Transverse colon (tissue), 4 donors: ENCODE results near the gene PRSS56. TPM values are rescaled to one million over a fixed set of nuclear protein-coding genes. Genes with fewer than 3 reads are reported as not detected.

Experiments
- DNase-seq: peaks from one replicate; pipeline ENCODE4 v3.0.0-alpha.2; 2019
- H3K27ac ChIP-seq, 4 donors: fragments of 200-600 bp; sonication (generic); 2 replicates each; pipeline ENCODE4 v1.5.1; 2016 to 2018; ENCODE audit warnings: inconsistent platforms in 4 of 4
- H3K27me3 ChIP-seq: fragments of 200-600 bp; sonication (generic); 2 replicates; pipeline ENCODE4 v1.5.1; 2017; ENCODE audit warnings: inconsistent platforms
- H3K36me3 ChIP-seq, 4 donors: fragments of 200-600 bp; sonication (generic); 2 replicates each; pipeline ENCODE4 v1.5.1; 2017 to 2019; ENCODE audit warnings: inconsistent platforms in 4 of 4
- H3K4me1 ChIP-seq, 4 donors: fragments of 200-600 bp; sonication (generic); 2 replicates each; pipeline ENCODE4 v1.5.1; 2017 to 2020; ENCODE audit warnings: inconsistent platforms in 4 of 4
- H3K4me3 ChIP-seq, 4 donors: fragments of 200-600 bp; sonication (generic); 1 replicate in 1 of 4; 2 replicates in 3 of 4; pipeline versions ENCODE4 v1.5.1 to v1.6.1; 2017 to 2019; ENCODE audit warnings: inconsistent platforms in 4 of 4
- H3K9me3 ChIP-seq, 2 donors: fragments of 200-600 bp; sonication (generic); 2 replicates each; pipeline ENCODE4 v1.5.1; 2017 to 2019; ENCODE audit warnings: inconsistent platforms in 2 of 2
- EP300 ChIP-seq: sonication (generic); formaldehyde crosslinking; IDR thresholded peaks from one replicate; pipeline ENCODE4 v1.6.1; 2017; ENCODE audit warnings: antibody characterized with exemption, low read depth
- POLR2A ChIP-seq: fragments of 450-650 bp; IDR thresholded peaks from one replicate; pipeline ENCODE4 v1.6.1; 2016; ENCODE audit warnings: antibody characterized with exemption, mild to moderate bottlenecking, moderate library complexity
- POLR2AphosphoS5 ChIP-seq, 3 donors: sonication (generic); formaldehyde crosslinking; IDR thresholded peaks; one replicate each; pipeline ENCODE4 v1.6.1; 2016; ENCODE audit warnings: antibody characterized with exemption in 3 of 3
- WGBS, 2 donors: methylation state at CpG; one replicate each; pipeline ENCODE4 v1.1.5; 2018; ENCODE audit warnings: low coverage in 1 of 2; 5-methylcytosine and 5-hydroxymethylcytosine counted together
- in situ Hi-C, 4 donors: fragments of 200-750 bp; cut with MboI; loops; one replicate each; pipeline versions ENCODE4 v1.15.0 to v1.15.1; 2017; ENCODE audit warnings: low sequenced_read_pairs in 3 of 4, low pct_ligation_motif_present in 1 of 4, low pct_unique_long_range_greater_than_20kb in 1 of 4
- intact Hi-C: fragments of 100-400 bp; cut with DNase I; formaldehyde crosslinking; loops from one replicate; pipeline ENCODE4 v1.15.1; 2023; ENCODE audit warnings: low total_unique reads
- total RNA-seq, 4 donors: library from RNA; depleted of rRNA; stranded (reverse); fragments of >200 nt; gene quantifications; one replicate each; pipeline ENCODE4 v1.1.0, GENCODE V29; 2016
- TF ChIP-seq, protein P1 (sequence below), 5 experiments: fragments of 200-600 bp in 3 of 5; fragments of 450-650 bp in 2 of 5; sonication (generic) in 3 of 5; IDR thresholded peaks; 1 replicate in 2 of 5; 2 replicates in 3 of 5; pipeline ENCODE4 v1.5.1; 2016 to 2017; ENCODE audit warnings: antibody characterized with exemption in 5 of 5, inconsistent platforms in 3 of 5, mild to moderate bottlenecking in 2 of 5, moderate library complexity in 1 of 5

The PRSS56 gene
- total RNA-seq: not detected

DNA sequence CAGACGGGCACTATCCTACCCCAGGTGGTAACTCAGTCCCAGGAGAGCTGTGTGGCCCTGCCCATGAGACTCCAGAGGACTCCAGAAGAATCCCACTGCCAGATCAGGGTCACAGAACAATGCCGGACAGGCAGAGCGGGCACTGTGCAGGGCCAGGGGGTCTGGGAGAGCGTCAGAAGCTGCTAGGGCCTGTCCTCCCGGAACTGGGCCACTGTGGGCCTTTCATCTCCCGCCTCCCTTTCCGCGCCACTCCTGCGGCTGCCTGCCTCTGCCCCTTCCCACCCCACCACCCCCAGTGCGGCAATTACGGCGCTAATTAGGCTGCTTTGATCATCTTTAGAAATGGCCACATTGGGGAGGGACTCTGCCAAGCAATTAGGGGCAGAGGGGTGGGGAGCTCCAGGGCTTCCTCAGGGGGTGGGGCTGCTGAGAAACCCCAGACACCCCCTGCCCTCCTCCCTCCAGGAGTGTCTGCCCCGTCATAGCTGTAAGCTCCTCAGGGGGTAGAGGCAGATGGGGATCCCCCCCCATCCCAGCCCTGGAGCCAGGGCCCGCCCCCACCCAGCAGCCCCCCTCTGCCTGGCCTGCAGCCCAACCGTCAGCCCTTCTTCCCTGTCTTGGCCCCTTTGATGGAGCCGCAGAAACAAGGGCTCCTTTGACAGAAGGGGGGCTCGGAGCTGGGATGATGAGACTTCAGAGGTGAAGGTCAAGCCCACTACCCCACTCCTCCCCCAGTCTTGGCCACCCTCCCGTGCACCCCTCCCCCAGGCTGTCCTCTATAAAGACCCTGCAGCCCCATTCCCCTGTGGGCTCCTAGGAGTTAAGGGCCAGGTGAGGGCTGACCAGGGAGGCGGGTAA, at the start of gene PRSS56:
Gene PRSS56, plus strand, starts transcription at position 808 of the 858 bp plus-strand sequence. CDS start 211 bp downstream, outside the sequence.
- H3K27ac ChIP-seq: no peak within 1 kb of the TSS
- H3K27me3 ChIP-seq: peaks cover 59% of the 10 kb centered on the region
- in situ Hi-C loops: no loop called here
- 55% methylated on average over 18 of the region's 19 CpGs; no CpG with 5 or more reads in 1 of the 2 donors for WGBS, 2 donors
- no peak within 1 kb of the TSS for H3K4me3 ChIP-seq
- H3K36me3 ChIP-seq: no peaks in the 10 kb centered on the region
- TF ChIP-seq EP300 (no peak), POLR2AphosphoS5 (IDR thresholded peaks at IDR 0.05) (no peak), POLR2A (no peak)
- TF ChIP-seq, protein P1, sequence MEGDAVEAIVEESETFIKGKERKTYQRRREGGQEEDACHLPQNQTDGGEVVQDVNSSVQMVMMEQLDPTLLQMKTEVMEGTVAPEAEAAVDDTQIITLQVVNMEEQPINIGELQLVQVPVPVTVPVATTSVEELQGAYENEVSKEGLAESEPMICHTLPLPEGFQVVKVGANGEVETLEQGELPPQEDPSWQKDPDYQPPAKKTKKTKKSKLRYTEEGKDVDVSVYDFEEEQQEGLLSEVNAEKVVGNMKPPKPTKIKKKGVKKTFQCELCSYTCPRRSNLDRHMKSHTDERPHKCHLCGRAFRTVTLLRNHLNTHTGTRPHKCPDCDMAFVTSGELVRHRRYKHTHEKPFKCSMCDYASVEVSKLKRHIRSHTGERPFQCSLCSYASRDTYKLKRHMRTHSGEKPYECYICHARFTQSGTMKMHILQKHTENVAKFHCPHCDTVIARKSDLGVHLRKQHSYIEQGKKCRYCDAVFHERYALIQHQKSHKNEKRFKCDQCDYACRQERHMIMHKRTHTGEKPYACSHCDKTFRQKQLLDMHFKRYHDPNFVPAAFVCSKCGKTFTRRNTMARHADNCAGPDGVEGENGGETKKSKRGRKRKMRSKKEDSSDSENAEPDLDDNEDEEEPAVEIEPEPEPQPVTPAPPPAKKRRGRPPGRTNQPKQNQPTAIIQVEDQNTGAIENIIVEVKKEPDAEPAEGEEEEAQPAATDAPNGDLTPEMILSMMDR (IDR thresholded peaks at IDR 0.05): no peak
- H3K4me1 ChIP-seq: peaks cover 0 to 25% (median 23%) of the 10 kb centered on the region in 4 donors
- intact Hi-C loops: loop anchor here (5.0 kb wide), 1 partner anchor 78 kb away; no protein-coding TSS in a partner anchor
- no peaks in the 10 kb centered on the region for H3K9me3 ChIP-seq
- DNase-seq: no peak

DNA sequence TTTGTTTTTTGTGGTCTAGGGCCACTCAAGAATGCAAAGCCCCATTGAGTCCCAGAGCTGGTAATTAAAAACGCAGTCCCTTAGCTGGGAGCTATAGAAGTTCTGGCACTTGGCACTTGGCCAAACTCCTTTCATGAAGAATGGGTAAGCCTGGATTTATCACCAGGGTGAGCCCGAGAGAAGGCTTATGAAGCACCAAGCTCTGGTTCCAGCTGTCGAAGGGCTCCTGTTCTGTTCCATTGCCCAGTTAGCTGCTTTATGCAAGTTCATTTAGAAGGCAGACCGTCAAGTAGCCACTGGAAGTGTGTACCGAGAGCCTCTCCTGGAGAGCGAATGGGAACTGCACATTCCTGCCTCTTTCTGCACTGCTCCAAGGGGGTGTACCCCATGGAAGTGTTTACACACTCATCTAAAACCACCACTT, 46.7 kb upstream of the PRSS56 start:
- intact Hi-C loops (no loop called here), in situ Hi-C loops (no loop called here)
- peaks cover 4% of the 10 kb centered on the region in 2 donors for H3K9me3 ChIP-seq
- no peak for DNase-seq
- H3K27ac ChIP-seq: no peak overlapping the region
- no peaks in the 10 kb centered on the region for H3K4me1 ChIP-seq
- WGBS, 2 donors: 37% methylated on average over 6 of the region's 6 CpGs; no CpG with 5 or more reads in 1 of the 2 donors
- no peak overlapping the region for H3K4me3 ChIP-seq
- peaks cover 54% of the 10 kb centered on the region for H3K27me3 ChIP-seq
- TF ChIP-seq, protein P1 (IDR thresholded peaks at IDR 0.05): no peak
- TF ChIP-seq POLR2A (no peak), EP300 (no peak), POLR2AphosphoS5 (IDR thresholded peaks at IDR 0.05) (no peak)
- H3K36me3 ChIP-seq: no peaks in the 10 kb centered on the region

DNA sequence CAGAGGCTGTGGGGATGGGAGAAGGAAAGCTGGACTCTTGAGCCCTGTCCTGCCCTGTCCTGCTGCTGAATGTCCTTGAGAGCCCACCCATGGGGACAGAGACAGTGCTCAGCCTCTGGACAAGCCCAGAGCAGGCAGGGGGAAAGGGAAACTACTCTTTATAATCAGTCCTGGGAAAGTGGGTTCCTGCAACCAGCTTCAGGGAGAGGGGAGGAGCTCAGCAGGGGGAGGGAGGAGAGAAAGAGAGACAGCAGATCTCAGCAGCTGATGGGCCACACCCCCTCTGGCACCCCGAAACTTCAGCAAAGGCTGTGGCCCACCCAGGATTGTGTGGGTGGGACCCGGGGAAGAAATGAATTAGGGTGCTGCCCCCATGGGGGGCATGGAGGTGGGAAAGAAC, 44.1 kb upstream of the PRSS56 start:
- intact Hi-C loops (no loop called here), in situ Hi-C loops (no loop called here)
- DNase-seq: no peak
- Histone ChIP-seq H3K36me3 (no peaks in the 10 kb centered on the region), H3K4me1 (no peaks in the 10 kb centered on the region), H3K4me3 (no peak overlapping the region), H3K27me3 (peaks cover 44% of the 10 kb centered on the region), H3K9me3 (peaks cover 4% of the 10 kb centered on the region in 2 donors), H3K27ac (no peak overlapping the region)
- 54% methylated on average over 2 of the region's 2 CpGs; no CpG with 5 or more reads in 1 of the 2 donors for WGBS, 2 donors
- no peak for TF ChIP-seq POLR2AphosphoS5 (IDR thresholded peaks at IDR 0.05)
- TF ChIP-seq EP300: no peak
- no peak for TF ChIP-seq POLR2A
- TF ChIP-seq, protein P1 (IDR thresholded peaks at IDR 0.05): no peak

DNA sequence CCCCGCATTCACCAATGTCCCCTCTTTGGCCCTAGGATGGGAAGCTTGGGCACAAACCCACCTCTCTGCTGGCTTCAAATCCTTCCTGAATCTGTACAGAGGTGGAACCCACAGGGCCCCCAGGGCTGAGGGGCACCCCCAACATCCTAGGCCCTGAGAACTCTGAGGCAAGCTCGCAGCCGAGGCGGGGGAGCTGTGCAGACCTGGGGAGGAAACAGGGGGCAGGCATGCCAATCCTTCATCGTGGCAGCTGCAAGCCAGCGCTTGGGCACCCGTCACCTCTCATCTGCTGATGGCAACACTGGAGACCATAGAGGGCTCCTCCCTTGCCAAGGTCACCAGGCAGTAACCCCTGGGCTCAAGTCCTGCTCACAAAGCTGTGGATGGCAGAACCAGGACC, 43.4 kb upstream of the PRSS56 start:
- no peak for TF ChIP-seq EP300
- TF ChIP-seq POLR2A: no peak
- no peak for TF ChIP-seq POLR2AphosphoS5 (IDR thresholded peaks at IDR 0.05)
- TF ChIP-seq, protein P1 (IDR thresholded peaks at IDR 0.05): no peak
- Histone ChIP-seq H3K4me1 (no peaks in the 10 kb centered on the region), H3K27ac (no peak overlapping the region), H3K4me3 (no peak overlapping the region), H3K27me3 (peaks cover 44% of the 10 kb centered on the region), H3K36me3 (no peaks in the 10 kb centered on the region), H3K9me3 (peaks cover 4% of the 10 kb centered on the region in 2 donors)
- in situ Hi-C loops: no loop called here
- intact Hi-C loops: no loop called here
- DNase-seq: no peak
- 84% methylated on average over 7 of the region's 7 CpGs; no CpG with 5 or more reads in 1 of the 2 donors for whole genome bisulfite sequencing, 2 donors
